HG03558 (cell line): ENCODE measurements around the gene SEPTIN5.

Source experiments
- ATAC-seq: cut with Tn5 transposase; IDR thresholded peaks from one replicate; pipeline ENCODE4 v1.9.1; 2021; ENCODE audit warnings: moderate number of reproducible peaks; ENCODE audit not compliant: unreplicated experiment; ENCODE audit errors: extremely low read depth

Gene SEPTIN5

GRCh38 chr22:19745155-19746101 is 31.1 kb downstream of the SEPTIN5 start:
- no peak for ATAC-seq

GRCh38 chr22:19746726-19747125 is 32.4 kb downstream of the SEPTIN5 start:
- no peak for ATAC-seq

GRCh38 chr22:19747551-19747950 is 33.2 kb downstream of the SEPTIN5 start:
- no peak for ATAC-seq

- no peak for ATAC-seq
Observed at GRCh38 chr22:19748139-19748538, 33.8 kb downstream of the SEPTIN5 start.

- no peak for ATAC-seq
Observed at GRCh38 chr22:19748991-19749664, 34.8 kb downstream of the SEPTIN5 start.

- no peak for ATAC-seq
Observed at GRCh38 chr22:19749876-19750275, 35.6 kb downstream of the SEPTIN5 start.

GRCh38 chr22:19750507-19751490 is 36.5 kb downstream of the SEPTIN5 start:
- no peak for ATAC-seq

- no peak for ATAC-seq
Observed at GRCh38 chr22:19751497-19752245, 37.4 kb downstream of the SEPTIN5 start.

GRCh38 chr22:19753090-19753842 is 39.0 kb downstream of the SEPTIN5 start:
- no peak for ATAC-seq

- no peak for ATAC-seq
Observed at GRCh38 chr22:19753996-19754700, 39.8 kb downstream of the SEPTIN5 start.

GRCh38 chr22:19754701-19755144 is 40.4 kb downstream of the SEPTIN5 start:
- ATAC-seq = no peak

- no peak for ATAC-seq
Observed at GRCh38 chr22:19755145-19755710, 40.9 kb downstream of the SEPTIN5 start.

- no peak for ATAC-seq
Observed at GRCh38 chr22:19755722-19756287, 41.5 kb downstream of the SEPTIN5 start.

- ATAC-seq = no peak
Observed at GRCh38 chr22:19756288-19757128, 42.2 kb downstream of the SEPTIN5 start.

- no peak for ATAC-seq
Observed at GRCh38 chr22:19757140-19757984, 43.1 kb downstream of the SEPTIN5 start.
